Choroid plexus epithelial cell (primary cell): Measurements from ENCODE around the gene KNG1.

Source experiments
- DNase-seq: peaks from one replicate; pipeline ENCODE4 v3.0.0-alpha.2; 2010; ENCODE audit warnings: low read depth
- H3K4me3 ChIP-seq: 2 replicates; pipeline ENCODE4 v1.5.1; 2011; ENCODE audit warnings: low read depth, mild to moderate bottlenecking, control low read depth, low read length, moderate library complexity
- TF ChIP-seq, protein P1 (sequence below): conservative IDR thresholded peaks from 2 replicates; pipeline ENCODE4 v1.5.1; 2011; ENCODE audit warnings: low read depth, mild to moderate bottlenecking, control low read depth, inconsistent platforms, low read length, moderate library complexity

The KNG1 gene

DNA sequence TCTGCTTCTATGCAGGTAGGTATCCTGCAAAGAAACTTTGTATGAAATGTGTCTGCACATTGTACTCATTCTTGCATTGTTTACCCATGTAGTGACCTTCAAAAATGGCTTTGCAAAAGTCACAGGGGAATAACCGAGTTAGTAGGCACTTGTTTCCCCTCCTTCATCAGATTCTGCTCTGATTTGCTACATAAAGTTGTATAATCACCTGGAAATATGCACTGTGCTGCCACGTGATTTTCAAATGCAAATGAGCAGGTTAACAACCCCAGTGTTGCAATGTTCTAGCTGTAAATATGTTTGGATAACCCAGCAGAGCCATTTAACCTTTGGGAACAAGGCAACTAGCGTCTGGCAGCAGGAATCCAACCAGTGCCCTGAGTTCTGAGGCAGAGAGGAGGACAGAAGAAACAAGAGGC, at the start of gene KNG1:
TSS of gene KNG1 (plus strand) at position 321 of the 419 bp plus-strand sequence. CDS start 184 bp downstream, outside the sequence.
- DNase-seq: no peak
- no peak within 1 kb of the TSS for H3K4me3 ChIP-seq
- TF ChIP-seq, protein P1, sequence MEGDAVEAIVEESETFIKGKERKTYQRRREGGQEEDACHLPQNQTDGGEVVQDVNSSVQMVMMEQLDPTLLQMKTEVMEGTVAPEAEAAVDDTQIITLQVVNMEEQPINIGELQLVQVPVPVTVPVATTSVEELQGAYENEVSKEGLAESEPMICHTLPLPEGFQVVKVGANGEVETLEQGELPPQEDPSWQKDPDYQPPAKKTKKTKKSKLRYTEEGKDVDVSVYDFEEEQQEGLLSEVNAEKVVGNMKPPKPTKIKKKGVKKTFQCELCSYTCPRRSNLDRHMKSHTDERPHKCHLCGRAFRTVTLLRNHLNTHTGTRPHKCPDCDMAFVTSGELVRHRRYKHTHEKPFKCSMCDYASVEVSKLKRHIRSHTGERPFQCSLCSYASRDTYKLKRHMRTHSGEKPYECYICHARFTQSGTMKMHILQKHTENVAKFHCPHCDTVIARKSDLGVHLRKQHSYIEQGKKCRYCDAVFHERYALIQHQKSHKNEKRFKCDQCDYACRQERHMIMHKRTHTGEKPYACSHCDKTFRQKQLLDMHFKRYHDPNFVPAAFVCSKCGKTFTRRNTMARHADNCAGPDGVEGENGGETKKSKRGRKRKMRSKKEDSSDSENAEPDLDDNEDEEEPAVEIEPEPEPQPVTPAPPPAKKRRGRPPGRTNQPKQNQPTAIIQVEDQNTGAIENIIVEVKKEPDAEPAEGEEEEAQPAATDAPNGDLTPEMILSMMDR: no peak

GRCh38 chr3:186668426-186668825, 48.7 kb upstream of the KNG1 start:
- no peak for DNase-seq
- TF ChIP-seq, protein P1: no peak
- no peak overlapping the region for H3K4me3 ChIP-seq

- no peak for DNase-seq
- TF ChIP-seq, protein P1: no peak
- H3K4me3 ChIP-seq: no peak overlapping the region
Observed at GRCh38 chr3:186669378-186670084, 47.6 kb upstream of the KNG1 start.

DNA sequence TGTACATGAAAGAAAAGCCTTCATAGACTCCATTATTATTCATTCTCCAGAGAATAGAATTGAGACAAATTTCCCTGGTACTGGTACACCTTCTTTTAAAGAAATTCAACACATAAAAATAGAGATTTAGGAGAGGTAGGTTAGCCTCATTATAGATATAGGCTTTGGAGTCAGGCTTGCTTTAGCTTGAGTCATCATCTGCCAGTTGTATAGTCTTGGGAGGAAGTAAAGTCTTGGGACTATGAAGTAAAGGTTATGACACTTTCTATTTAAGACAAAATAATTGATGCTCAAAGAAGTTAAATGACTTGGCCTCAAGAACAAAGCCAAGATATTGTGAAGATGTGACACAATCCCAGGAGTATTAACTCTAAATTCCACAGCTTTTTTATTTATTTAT, 47.0 kb upstream of the KNG1 start:
- H3K4me3 ChIP-seq: no peak overlapping the region
- TF ChIP-seq, protein P1: no peak
- DNase-seq: no peak

DNA sequence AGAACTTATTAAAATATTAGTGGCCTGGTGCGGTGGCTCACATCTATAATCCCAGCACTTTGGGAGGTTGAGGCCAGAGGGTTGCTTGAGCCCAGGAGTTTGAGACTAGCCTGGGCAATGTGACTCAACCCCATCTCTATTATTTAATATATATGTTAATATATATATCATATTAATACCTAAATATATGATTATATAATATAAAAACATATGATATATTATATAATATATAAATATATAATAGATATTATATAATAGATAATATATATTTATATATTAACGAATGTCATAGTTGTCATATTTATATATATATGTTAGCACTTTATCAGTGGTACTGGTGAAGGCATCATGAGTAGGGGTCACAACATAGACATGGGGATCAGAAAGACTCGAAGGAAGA, 46.1 kb upstream of the KNG1 start:
- no peak overlapping the region for H3K4me3 ChIP-seq
- TF ChIP-seq, protein P1: no peak
- DNase-seq: no peak

GRCh38 chr3:186678604-186679003, 38.6 kb upstream of the KNG1 start:
- no peak for DNase-seq
- TF ChIP-seq, protein P1: no peak
- H3K4me3 ChIP-seq: no peak overlapping the region

DNA sequence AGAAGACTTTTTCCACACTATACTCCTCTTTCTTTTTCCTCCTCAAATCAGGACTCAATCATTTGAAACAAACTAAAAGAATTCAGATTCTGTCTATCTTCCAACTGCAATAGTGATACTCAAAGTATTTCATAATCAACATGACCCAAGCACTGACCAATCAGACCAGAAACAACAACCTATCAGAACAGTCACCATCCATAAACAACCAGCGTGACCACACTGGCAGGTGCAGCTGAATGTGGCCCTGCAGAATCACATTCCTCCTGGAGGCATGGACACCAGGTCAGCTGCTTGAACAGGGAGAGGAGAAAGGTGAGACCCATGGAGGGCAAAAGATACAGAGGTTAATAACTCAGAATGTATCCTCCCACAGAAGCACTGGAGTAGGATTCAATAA, 38.0 kb upstream of the KNG1 start:
- TF ChIP-seq, protein P1: no peak
- no peak overlapping the region for H3K4me3 ChIP-seq
- DNase-seq: no peak
